ENCODE data around the gene FAM110D. TPM values are rescaled to one million over a fixed set of nuclear protein-coding genes. Genes with fewer than 3 reads are reported as not detected.

FAM110D gene
- total and polyA plus RNA-seq, 5 donors: 1.9 to 4.2 (median 2.6) TPM

GRCh38 chr1:26121854-26122773 lies 36.8 kb upstream of the FAM110D start:
- H3K27ac ChIP-seq (ENCODE audit: low read length): no peak overlapping the region
- ATAC-seq (peak; percentile 32 to 36), DNase-seq (no peak)
- H3K9me3 ChIP-seq (ENCODE audit: control insufficient read depth, low read length): no peaks in the 10 kb centered on the region
- no peaks in the 10 kb centered on the region for H3K4me1 ChIP-seq (ENCODE audit: control insufficient read depth, insufficient read depth, low read length)
- no peaks in the 10 kb centered on the region for H3K27me3 ChIP-seq (ENCODE audit: control insufficient read depth, insufficient read depth)
- intact Hi-C loops (cut with DNase I): no loop called here
- H3K4me3 ChIP-seq (ENCODE audit: low read length): no peak overlapping the region
- 59% methylated on average over 8 of the region's 8 CpGs for WGBS

- 89% methylated on average over 7 of the region's 7 CpGs for WGBS
- Histone ChIP-seq H3K9me3 (ENCODE audit: control insufficient read depth, low read length) (no peaks in the 10 kb centered on the region), H3K27me3 (ENCODE audit: control insufficient read depth, insufficient read depth) (no peaks in the 10 kb centered on the region), H3K27ac (ENCODE audit: low read length) (no peak overlapping the region), H3K4me3 (ENCODE audit: low read length) (no peak overlapping the region), H3K4me1 (ENCODE audit: control insufficient read depth, insufficient read depth, low read length) (no peaks in the 10 kb centered on the region)
- intact Hi-C loops (cut with DNase I): no loop called here
- DNase-seq: no peak
- peak in 1 of 2 donors; percentile 66 for ATAC-seq
Observed at GRCh38 chr1:26122988-26123973, 35.6 kb upstream of the FAM110D start.

- ATAC-seq: no peak
- WGBS: 82% methylated on average over 4 of the region's 4 CpGs
- H3K4me3 ChIP-seq (ENCODE audit: low read length): no peak overlapping the region
- no peaks in the 10 kb centered on the region for H3K9me3 ChIP-seq (ENCODE audit: control insufficient read depth, low read length)
- H3K27ac ChIP-seq (ENCODE audit: low read length): no peak overlapping the region
- no peaks in the 10 kb centered on the region for H3K4me1 ChIP-seq (ENCODE audit: control insufficient read depth, insufficient read depth, low read length)
- H3K27me3 ChIP-seq (ENCODE audit: control insufficient read depth, insufficient read depth): no peaks in the 10 kb centered on the region
- DNase-seq: no peak
- intact Hi-C loops (cut with DNase I): no loop called here
Observed at GRCh38 chr1:26124418-26125331, 34.2 kb upstream of the FAM110D start.

DNA sequence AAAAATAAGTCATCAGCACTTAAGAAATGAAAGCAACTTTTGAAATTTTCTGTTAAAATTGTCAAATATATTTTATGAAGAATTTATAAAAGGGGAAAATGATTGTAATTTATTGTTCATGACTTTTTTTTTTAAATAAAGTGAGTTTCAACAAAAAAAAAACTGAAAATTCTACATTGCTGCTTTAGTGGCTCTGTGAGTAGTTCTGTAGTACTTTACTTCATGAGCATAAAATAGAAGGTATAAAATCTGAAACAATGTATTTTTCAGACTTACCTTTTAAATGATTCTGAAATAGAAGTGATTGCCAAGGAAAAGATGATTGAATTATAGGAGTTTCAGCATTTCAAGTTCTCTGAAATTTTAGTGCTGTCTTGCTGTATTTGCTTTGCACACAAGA lies 33.5 kb upstream of the FAM110D start:
- H3K9me3 ChIP-seq (ENCODE audit: control insufficient read depth, low read length): no peaks in the 10 kb centered on the region
- DNase-seq (no peak), ATAC-seq (no peak)
- intact Hi-C loops (cut with DNase I): no loop called here
- H3K4me3 ChIP-seq (ENCODE audit: low read length): no peak overlapping the region
- no peaks in the 10 kb centered on the region for H3K27me3 ChIP-seq (ENCODE audit: control insufficient read depth, insufficient read depth)
- no peak overlapping the region for H3K27ac ChIP-seq (ENCODE audit: low read length)
- H3K4me1 ChIP-seq (ENCODE audit: control insufficient read depth, insufficient read depth, low read length): no peaks in the 10 kb centered on the region

DNA sequence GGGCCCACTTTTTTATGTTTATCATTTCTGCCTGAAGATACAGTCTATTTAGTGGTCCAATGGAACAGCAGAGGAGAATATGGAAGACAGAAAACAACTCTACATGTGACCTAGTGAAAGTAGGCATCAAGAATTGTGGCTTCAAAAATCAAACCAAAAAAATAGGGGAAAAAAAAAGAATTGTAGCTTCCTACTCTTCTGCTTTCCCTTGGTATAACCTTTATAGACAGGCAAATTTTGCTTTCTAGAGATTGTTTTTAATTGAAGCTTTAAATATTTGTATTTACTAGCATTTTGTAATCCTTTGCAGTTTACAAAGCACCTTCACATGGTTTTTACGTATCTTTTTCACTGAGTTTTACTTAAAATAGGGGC lies 32.9 kb upstream of the FAM110D start:
- Histone ChIP-seq H3K27ac (ENCODE audit: low read length) (no peak overlapping the region), H3K4me3 (ENCODE audit: low read length) (no peak overlapping the region), H3K4me1 (ENCODE audit: control insufficient read depth, insufficient read depth, low read length) (no peaks in the 10 kb centered on the region), H3K27me3 (ENCODE audit: control insufficient read depth, insufficient read depth) (no peaks in the 10 kb centered on the region), H3K9me3 (ENCODE audit: control insufficient read depth, low read length) (no peaks in the 10 kb centered on the region)
- ATAC-seq (no peak), DNase-seq (no peak)
- WGBS: 67% methylated on average over 1 of the region's 1 CpG
- intact Hi-C loops (cut with DNase I): no loop called here

DNA sequence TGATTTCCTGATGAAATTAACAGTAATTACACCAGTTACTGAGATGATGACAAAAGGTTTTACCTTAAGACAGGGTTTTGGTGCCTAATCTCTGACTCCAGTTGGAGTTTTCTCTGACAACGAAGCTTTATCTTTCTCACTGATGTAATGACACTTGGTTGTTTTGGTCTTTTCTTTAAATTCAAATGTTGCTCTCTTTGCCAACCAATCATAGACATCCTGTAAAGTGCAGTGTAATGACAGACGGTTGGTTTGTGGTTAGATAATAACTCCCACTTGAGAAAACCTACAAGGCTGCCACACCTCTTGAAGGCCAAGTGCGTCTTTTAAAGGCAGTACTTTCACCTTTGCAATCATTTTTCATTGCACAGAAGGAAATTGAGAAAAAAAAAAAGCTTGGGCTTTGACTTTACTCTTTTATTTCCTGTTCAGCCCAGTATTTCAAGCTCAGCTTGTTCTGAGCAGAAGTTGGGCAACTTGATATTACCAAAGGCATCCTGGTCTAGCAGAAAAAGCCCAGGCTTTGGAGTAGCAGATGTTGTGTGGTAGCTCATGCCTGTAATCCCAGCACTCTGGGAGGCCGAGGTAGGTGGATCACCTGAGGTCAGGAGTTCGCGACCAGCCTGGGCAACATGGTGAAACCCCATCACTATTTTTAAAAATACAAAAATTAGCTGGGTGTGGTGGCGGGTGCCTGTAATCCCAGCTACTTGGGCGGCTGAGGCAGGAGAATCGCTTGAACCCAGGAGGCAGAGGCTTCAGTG lies 32.4 kb upstream of the FAM110D start:
- no peak overlapping the region for H3K27ac ChIP-seq (ENCODE audit: low read length)
- ATAC-seq (peak; percentile 56 to 57), DNase-seq (no peak)
- intact Hi-C loops (cut with DNase I): no loop called here
- H3K27me3 ChIP-seq (ENCODE audit: control insufficient read depth, insufficient read depth): no peaks in the 10 kb centered on the region
- H3K4me1 ChIP-seq (ENCODE audit: control insufficient read depth, insufficient read depth, low read length): no peaks in the 10 kb centered on the region
- 66% methylated on average over 9 of the region's 9 CpGs for WGBS
- no peaks in the 10 kb centered on the region for H3K9me3 ChIP-seq (ENCODE audit: control insufficient read depth, low read length)
- no peak overlapping the region for H3K4me3 ChIP-seq (ENCODE audit: low read length)

GRCh38 chr1:26127235-26128163 lies 31.4 kb upstream of the FAM110D start:
- 48% methylated on average over 13 of the region's 13 CpGs for WGBS

GRCh38 chr1:26129778-26130177 lies 29.1 kb upstream of the FAM110D start:
- H3K4me3 ChIP-seq (ENCODE audit: low read length): no peak overlapping the region
- intact Hi-C loops (cut with DNase I): no loop called here
- 91% methylated on average over 4 of the region's 4 CpGs for WGBS
- H3K9me3 ChIP-seq (ENCODE audit: control insufficient read depth, low read length): no peaks in the 10 kb centered on the region
- no peaks in the 10 kb centered on the region for H3K27me3 ChIP-seq (ENCODE audit: control insufficient read depth, insufficient read depth)
- DNase-seq: no peak
- no peak overlapping the region for H3K27ac ChIP-seq (ENCODE audit: low read length)
- ATAC-seq: no peak
- H3K4me1 ChIP-seq (ENCODE audit: control insufficient read depth, insufficient read depth, low read length): no peaks in the 10 kb centered on the region

More at GRCh38 chr1:26127235-26128163, 31.4 kb upstream of the FAM110D start:
- Histone ChIP-seq H3K4me3 (ENCODE audit: low read length) (no peak overlapping the region), H3K9me3 (ENCODE audit: control insufficient read depth, low read length) (no peaks in the 10 kb centered on the region), H3K27me3 (ENCODE audit: control insufficient read depth, insufficient read depth) (no peaks in the 10 kb centered on the region), H3K4me1 (ENCODE audit: control insufficient read depth, insufficient read depth, low read length) (no peaks in the 10 kb centered on the region), H3K27ac (ENCODE audit: low read length) (peak overlapping the region; percentile 13)
- intact Hi-C loops (cut with DNase I): no loop called here
- ATAC-seq (peak in 1 of 2 donors; percentile 57), DNase-seq (no peak)

GRCh38 chr1:26130695-26131094 lies 28.2 kb upstream of the FAM110D start:
- 64% methylated on average over 1 of the region's 1 CpG for WGBS
- intact Hi-C loops (cut with DNase I): no loop called here
- Histone ChIP-seq H3K27me3 (ENCODE audit: control insufficient read depth, insufficient read depth) (no peaks in the 10 kb centered on the region), H3K4me3 (ENCODE audit: low read length) (no peak overlapping the region), H3K27ac (ENCODE audit: low read length) (no peak overlapping the region), H3K4me1 (ENCODE audit: control insufficient read depth, insufficient read depth, low read length) (no peaks in the 10 kb centered on the region), H3K9me3 (ENCODE audit: control insufficient read depth, low read length) (no peaks in the 10 kb centered on the region)
- DNase-seq (no peak), ATAC-seq (no peak)

Measured in right cardiac atrium (tissue), 5 donors.